ENCODE data around the gene CELF3.

DNA sequence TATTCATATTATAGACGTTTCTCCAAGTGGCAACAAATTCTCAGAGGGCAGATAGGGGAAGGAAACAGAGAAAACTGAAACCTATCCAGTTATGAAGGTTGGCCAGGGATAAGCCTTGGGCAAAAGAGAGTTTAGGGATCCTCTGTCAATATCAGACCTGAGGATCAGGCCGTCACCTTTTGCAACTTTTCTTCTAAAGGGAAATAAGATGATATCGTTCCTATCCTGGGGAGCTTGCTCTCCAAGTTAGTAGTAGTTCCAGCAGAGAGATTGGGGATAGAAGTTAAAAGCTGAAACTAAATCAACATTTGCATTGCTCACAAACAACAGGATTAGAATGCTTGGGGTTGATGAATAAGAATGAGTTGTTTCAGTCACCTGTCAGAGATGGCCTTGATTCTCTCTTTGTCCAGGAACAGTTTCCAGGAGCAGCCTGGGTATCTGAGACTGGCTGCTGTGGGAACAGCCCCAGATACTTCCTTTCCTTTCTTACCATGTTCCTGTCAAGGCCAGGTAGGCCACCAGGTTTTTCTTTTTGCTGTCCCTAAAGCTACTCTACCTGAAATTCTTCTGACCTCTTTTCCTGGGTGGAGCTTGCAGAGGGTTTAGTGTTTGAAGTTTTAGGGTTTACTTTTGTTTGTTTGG is 7.2 kb upstream of the CELF3 start:
- TF ChIP-seq POLR2A (IDR thresholded peaks at IDR 0.05) (no peak), CTCF (IDR thresholded peaks at IDR 0.05) (no peak)

All from right lobe of liver (tissue), 4 donors.